ENCODE data around the gene FGF11.

Gene FGF11

DNA sequence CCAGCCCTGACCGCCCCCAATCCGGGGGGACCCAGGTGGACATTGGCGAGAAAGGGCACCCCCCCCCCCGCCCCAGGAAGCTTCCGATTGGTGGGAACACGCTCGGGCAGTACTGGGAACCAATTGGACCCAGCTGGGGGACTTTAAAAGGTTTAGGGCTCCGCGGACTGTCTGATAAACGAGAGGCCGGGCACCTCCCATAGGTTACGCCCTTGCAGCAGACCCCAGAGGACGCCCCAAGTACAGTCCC, 35.7 kb upstream of the FGF11 start:
- H3K36me3 ChIP-seq (ENCODE audit: control insufficient read depth, insufficient read depth, low read length, severe bottlenecking): peaks cover 2% of the 10 kb centered on the region
- H3K9ac ChIP-seq (ENCODE audit: low read length): peak overlapping the region; percentile 95
- DNase-seq (ENCODE audit: low read depth): no peak
- H3K4me3 ChIP-seq (ENCODE audit: low read length): peak overlapping the region; percentile 85
- no peaks in the 10 kb centered on the region for H3K9me3 ChIP-seq (ENCODE audit: control insufficient read depth, low read length)
- H3K27me3 ChIP-seq (replicated peaks; ENCODE audit: control insufficient read depth, insufficient read depth, low read length): no peaks in the 10 kb centered on the region
- peaks cover 13% of the 10 kb centered on the region for H3K4me1 ChIP-seq (ENCODE audit: control insufficient read depth, insufficient read depth, low read length)

DNA sequence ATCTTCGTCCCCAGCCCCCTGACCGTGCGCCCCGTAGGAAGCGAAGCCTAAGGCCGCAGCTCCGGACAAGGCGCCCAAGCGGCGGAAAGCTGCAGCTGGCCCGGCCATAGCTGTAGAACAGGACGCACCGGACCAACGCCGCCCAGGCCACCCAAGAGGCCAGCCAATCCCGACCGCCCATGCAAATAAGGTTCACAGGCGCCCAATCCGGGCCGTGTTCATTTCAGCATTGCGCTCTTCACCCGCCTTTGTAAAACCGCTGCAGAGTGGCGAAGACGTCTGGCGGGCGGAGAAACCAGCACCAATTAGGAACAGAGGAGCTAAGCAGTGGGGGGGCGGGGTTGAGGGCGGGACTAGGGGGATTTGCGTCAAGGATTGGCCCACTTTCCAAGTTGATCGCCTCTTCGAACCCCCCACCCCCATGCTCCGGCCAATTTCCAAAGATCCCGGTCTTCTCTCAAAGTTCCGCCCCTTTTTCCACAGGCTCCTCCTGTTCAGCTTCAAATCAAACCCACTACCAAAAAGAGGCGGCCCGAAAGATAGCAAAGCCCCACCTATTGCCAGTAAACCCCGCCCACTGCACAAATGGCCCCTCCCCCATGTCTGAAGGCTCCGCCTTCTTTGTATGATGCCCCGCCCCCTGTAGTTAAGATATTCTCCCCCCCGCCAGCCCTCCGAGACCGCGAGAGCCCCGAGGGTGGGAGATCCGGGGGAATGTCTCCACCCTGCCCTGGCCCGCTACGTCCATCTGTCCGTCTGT, 35.2 kb upstream of the FGF11 start, which contains the start of gene TMEM256:
TSS of gene TMEM256 (minus strand) at position 121 of the 760 bp plus-strand sequence. CDS start at position 108, 13 bp downstream.
- H3K36me3 ChIP-seq (ENCODE audit: control insufficient read depth, insufficient read depth, low read length, severe bottlenecking): peaks cover 7% of the 10 kb centered on the region
- no peaks in the 10 kb centered on the region for H3K9me3 ChIP-seq (ENCODE audit: control insufficient read depth, low read length)
- peak; percentile 100 for DNase-seq (ENCODE audit: low read depth)
- peak within 1 kb of the TSS; percentile 95 for H3K9ac ChIP-seq (ENCODE audit: low read length)
- H3K4me3 ChIP-seq (ENCODE audit: low read length): peak within 1 kb of the TSS; percentile 85
- peaks cover 13% of the 10 kb centered on the region for H3K4me1 ChIP-seq (ENCODE audit: control insufficient read depth, insufficient read depth, low read length)
- no peaks in the 10 kb centered on the region for H3K27me3 ChIP-seq (replicated peaks; ENCODE audit: control insufficient read depth, insufficient read depth, low read length)

DNA sequence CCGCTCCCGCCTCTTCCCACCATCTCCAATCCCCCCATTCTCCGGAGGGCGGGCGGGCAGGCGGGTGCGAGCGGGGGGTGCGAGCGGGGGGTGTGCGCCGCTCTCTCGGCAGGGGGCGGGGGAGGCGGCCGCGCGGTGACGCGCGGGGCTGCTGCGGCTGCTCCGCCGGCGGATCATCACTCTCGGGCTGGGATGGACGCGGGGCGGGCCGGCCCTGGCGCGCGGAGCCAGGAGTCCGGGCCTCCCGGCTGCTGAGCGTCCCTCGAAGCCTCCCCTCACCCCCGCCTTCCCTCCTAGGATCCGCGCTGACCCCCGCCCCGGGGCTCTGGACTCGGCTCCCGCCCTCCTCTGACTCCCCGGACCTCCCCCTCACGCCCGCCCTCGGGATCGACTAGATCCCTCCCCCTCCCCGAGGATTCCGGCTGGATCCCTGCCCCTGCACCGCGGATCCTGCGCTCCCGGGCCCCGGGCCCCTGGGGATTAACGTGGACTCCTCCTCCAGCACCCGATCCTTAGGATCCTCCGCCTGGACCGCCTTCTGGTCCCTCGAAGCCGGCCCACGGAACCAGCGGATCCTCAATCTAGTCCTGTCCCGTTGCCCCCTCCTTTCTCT, 34.5 kb upstream of the FGF11 start:
- DNase-seq (ENCODE audit: low read depth): no peak

DNA sequence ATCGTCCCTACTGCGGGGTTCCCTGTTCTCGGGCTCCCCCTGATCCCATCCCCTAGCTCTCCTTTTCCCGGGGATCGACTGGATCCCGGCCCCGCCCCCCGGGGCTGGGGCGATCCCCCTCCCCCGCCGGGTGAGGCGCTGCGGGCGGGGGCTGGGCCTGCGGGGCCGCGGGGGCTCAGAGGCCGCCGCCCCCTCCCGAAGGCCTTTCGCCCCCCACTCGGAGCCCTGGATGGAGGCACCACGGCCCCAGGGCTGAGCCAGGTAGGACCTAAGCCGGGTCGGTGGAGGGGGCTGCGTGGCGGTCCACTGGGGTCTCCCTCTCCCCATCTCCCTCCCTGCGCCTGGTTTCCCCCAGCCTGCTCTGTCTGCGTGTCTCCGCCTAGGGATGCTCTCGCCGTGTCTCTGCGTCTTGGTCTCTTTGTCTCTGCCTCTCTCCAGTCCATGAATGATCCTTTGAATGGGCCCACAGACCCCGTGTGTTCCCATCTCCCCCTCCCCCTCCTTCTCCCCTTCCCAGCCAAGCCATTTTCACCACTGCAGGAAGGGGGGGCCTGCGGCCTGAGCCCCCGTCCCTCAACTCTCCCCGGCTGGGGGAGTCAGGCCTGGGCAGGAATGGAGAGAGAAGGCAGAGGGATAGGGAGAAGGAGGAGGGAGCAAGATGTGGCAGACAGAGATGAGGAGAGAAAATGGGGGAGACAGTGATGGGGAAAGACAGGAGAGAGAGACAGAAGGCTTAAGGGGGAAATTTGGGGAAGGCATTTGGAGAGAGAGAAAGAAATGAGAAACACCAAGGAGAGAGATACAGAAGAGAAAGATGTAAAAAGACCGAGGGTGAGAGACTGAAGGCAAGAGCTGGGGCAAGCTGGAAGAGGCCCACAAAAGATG, 33.7 kb upstream of the FGF11 start:
- DNase-seq (ENCODE audit: low read depth): peak; percentile 49

More for the DNA sequence above, 34.5 kb upstream of the FGF11 start:
- Histone ChIP-seq H3K9ac (ENCODE audit: low read length) (peak overlapping the region; percentile 82), H3K4me1 (ENCODE audit: control insufficient read depth, insufficient read depth, low read length) (peaks cover 13% of the 10 kb centered on the region), H3K4me3 (ENCODE audit: low read length) (peak overlapping the region; percentile 84), H3K36me3 (ENCODE audit: control insufficient read depth, insufficient read depth, low read length, severe bottlenecking) (peaks cover 14% of the 10 kb centered on the region), H3K27me3 (replicated peaks; ENCODE audit: control insufficient read depth, insufficient read depth, low read length) (no peaks in the 10 kb centered on the region), H3K9me3 (ENCODE audit: control insufficient read depth, low read length) (no peaks in the 10 kb centered on the region)

DNA sequence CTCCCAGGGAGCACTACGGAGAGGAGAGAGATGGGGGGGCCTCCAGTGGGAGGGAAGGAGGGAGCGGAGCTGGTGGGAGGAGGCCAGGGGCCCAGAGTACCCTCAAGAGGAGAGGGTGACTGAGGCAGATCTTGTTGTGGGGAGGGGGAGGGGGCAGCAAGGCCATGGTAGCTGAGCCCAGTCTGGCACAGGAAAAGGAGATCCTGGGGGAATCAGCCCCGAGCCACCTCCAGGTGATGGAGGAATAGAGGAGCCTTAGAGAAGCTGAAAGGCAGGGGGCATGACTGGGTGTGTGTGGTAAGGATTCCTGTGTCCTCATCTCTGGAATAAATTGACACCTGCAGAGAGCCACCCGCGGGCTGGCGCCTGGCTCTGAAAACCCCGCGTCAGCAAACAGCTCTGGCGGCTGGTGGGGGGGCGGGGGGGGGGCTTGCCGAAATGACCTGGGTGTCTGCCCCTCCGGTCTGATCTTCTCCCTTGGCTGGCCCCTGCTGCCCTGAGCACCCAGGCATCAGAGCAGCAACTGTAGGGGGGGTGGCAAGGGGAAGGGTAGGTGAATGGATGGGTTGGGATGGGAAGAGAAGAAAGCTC, 33.0 kb upstream of the FGF11 start:
- Histone ChIP-seq H3K4me3 (ENCODE audit: low read length) (peak overlapping the region; percentile 84), H3K36me3 (ENCODE audit: control insufficient read depth, insufficient read depth, low read length, severe bottlenecking) (peaks cover 21% of the 10 kb centered on the region), H3K4me1 (ENCODE audit: control insufficient read depth, insufficient read depth, low read length) (peaks cover 13% of the 10 kb centered on the region), H3K9me3 (ENCODE audit: control insufficient read depth, low read length) (no peaks in the 10 kb centered on the region), H3K9ac (ENCODE audit: low read length) (peak overlapping the region; percentile 82), H3K27me3 (replicated peaks; ENCODE audit: control insufficient read depth, insufficient read depth, low read length) (no peaks in the 10 kb centered on the region)
- DNase-seq (ENCODE audit: low read depth): no peak

More for the DNA sequence above, 33.7 kb upstream of the FGF11 start:
- peaks cover 21% of the 10 kb centered on the region for H3K36me3 ChIP-seq (ENCODE audit: control insufficient read depth, insufficient read depth, low read length, severe bottlenecking)
- peak overlapping the region; percentile 82 for H3K9ac ChIP-seq (ENCODE audit: low read length)
- H3K27me3 ChIP-seq (replicated peaks; ENCODE audit: control insufficient read depth, insufficient read depth, low read length): no peaks in the 10 kb centered on the region
- peak overlapping the region; percentile 84 for H3K4me3 ChIP-seq (ENCODE audit: low read length)
- H3K9me3 ChIP-seq (ENCODE audit: control insufficient read depth, low read length): no peaks in the 10 kb centered on the region
- peaks cover 13% of the 10 kb centered on the region for H3K4me1 ChIP-seq (ENCODE audit: control insufficient read depth, insufficient read depth, low read length)

DNA sequence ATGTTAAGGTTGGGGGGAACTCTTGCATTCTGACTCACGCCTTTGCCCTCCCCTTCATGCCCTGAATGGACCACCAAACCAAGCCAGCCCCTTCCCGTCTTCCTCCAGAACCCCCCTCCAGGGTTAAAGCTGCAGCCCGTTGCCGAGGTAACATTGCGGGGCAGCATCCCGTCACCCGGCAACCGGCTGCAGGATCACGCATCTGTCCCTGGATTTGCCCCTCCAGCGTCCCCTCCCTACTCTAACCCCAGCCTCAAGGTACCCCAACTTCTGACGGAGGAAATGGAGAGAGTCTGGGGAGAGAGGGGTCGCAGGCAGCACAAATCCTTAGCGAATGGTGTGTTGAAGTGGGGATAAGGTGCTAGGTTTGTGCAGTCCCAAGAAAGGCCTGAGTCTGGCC, 32.2 kb upstream of the FGF11 start:
- no peak for DNase-seq (ENCODE audit: low read depth)
- Histone ChIP-seq H3K27me3 (replicated peaks; ENCODE audit: control insufficient read depth, insufficient read depth, low read length) (no peaks in the 10 kb centered on the region), H3K36me3 (ENCODE audit: control insufficient read depth, insufficient read depth, low read length, severe bottlenecking) (peaks cover 21% of the 10 kb centered on the region), H3K4me3 (ENCODE audit: low read length) (no peak overlapping the region), H3K9me3 (ENCODE audit: control insufficient read depth, low read length) (no peaks in the 10 kb centered on the region), H3K9ac (ENCODE audit: low read length) (no peak overlapping the region), H3K4me1 (ENCODE audit: control insufficient read depth, insufficient read depth, low read length) (peaks cover 15% of the 10 kb centered on the region)

DNA sequence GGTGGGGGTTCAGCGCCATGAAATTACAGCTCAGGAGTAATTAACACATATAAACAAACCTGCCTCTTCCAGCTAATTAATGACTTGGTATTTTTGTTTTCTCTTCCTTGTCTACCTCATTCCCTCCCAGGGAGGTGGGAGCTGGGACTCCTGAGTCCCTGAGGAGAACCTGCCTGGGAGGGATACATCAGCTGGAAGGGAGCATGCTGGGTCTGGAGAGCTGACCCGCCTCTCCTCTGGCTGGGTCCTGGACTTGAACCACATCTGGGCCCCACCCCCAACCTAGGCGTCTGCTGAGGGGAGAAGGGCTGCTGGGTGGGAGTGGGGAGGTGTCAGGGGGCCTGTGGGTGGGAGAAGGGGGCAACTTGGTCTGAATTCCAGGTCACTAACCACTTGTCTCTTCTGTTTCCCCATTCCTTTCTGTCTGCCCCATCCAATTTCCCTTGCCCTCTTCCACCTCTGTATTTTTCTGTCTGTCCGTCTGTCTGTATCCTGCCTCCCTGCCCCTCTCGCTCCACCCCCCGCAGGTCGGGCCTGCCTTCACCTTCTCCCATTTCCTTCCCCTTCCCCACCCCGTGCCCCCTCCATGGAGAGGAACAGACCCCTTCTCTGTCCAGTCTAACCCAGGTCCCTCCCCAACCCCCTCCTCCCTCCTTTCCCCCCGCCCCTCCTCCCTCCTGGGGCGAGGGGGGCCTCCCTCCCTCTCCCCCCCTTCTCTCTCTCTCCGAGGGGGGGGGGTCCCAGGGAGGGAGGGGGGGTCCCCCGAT, 31.6 kb upstream of the FGF11 start, which contains the start of gene NLGN2:
TSS of gene NLGN2 (plus strand) at position 361 of the 767 bp plus-strand sequence. CDS start 411 bp downstream, outside the sequence.
- DNase-seq (ENCODE audit: low read depth): no peak

DNA sequence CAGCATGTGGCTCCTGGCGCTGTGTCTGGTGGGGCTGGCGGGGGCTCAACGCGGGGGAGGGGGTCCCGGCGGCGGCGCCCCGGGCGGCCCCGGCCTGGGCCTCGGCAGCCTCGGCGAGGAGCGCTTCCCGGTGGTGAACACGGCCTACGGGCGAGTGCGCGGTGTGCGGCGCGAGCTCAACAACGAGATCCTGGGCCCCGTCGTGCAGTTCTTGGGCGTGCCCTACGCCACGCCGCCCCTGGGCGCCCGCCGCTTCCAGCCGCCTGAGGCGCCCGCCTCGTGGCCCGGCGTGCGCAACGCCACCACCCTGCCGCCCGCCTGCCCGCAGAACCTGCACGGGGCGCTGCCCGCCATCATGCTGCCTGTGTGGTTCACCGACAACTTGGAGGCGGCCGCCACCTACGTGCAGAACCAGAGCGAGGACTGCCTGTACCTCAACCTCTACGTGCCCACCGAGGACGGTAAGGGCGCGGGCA, 31.0 kb upstream of the FGF11 start:
- Histone ChIP-seq H3K36me3 (ENCODE audit: control insufficient read depth, insufficient read depth, low read length, severe bottlenecking) (peaks cover 21% of the 10 kb centered on the region), H3K9me3 (ENCODE audit: control insufficient read depth, low read length) (no peaks in the 10 kb centered on the region), H3K9ac (ENCODE audit: low read length) (no peak overlapping the region), H3K27me3 (replicated peaks; ENCODE audit: control insufficient read depth, insufficient read depth, low read length) (no peaks in the 10 kb centered on the region), H3K4me3 (ENCODE audit: low read length) (no peak overlapping the region), H3K4me1 (ENCODE audit: control insufficient read depth, insufficient read depth, low read length) (peaks cover 20% of the 10 kb centered on the region)
- DNase-seq (ENCODE audit: low read depth): no peak

More for the DNA sequence above, 31.6 kb upstream of the FGF11 start, which contains the start of gene NLGN2:
- no peak within 1 kb of the TSS for H3K4me3 ChIP-seq (ENCODE audit: low read length)
- H3K9ac ChIP-seq (ENCODE audit: low read length): no peak within 1 kb of the TSS
- peaks cover 20% of the 10 kb centered on the region for H3K4me1 ChIP-seq (ENCODE audit: control insufficient read depth, insufficient read depth, low read length)
- H3K36me3 ChIP-seq (ENCODE audit: control insufficient read depth, insufficient read depth, low read length, severe bottlenecking): peaks cover 21% of the 10 kb centered on the region
- H3K27me3 ChIP-seq (replicated peaks; ENCODE audit: control insufficient read depth, insufficient read depth, low read length): no peaks in the 10 kb centered on the region
- no peaks in the 10 kb centered on the region for H3K9me3 ChIP-seq (ENCODE audit: control insufficient read depth, low read length)

DNA sequence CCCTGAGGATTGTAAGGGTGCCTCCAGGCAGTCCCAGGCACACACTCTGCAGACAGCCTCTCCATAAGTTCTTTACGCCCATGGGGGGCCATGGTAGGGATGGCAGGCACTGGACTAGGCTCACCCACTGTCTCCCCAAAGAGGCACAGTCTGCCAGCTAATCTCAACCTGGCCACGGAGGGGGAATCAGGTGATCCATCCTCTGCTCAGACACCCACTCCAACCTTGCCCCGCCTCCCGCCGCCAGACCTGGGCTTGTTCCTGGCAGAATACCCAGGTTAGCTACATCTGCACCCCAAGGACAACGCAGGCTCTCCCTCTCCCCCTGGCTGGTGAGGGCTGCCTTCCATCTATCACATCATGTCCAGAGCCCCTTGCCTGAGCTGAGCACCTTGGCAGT, 30.4 kb upstream of the FGF11 start:
- no peaks in the 10 kb centered on the region for H3K9me3 ChIP-seq (ENCODE audit: control insufficient read depth, low read length)
- H3K4me1 ChIP-seq (ENCODE audit: control insufficient read depth, insufficient read depth, low read length): peaks cover 25% of the 10 kb centered on the region
- no peak overlapping the region for H3K4me3 ChIP-seq (ENCODE audit: low read length)
- H3K27me3 ChIP-seq (replicated peaks; ENCODE audit: control insufficient read depth, insufficient read depth, low read length): no peaks in the 10 kb centered on the region
- H3K9ac ChIP-seq (ENCODE audit: low read length): no peak overlapping the region
- peaks cover 21% of the 10 kb centered on the region for H3K36me3 ChIP-seq (ENCODE audit: control insufficient read depth, insufficient read depth, low read length, severe bottlenecking)
- no peak for DNase-seq (ENCODE audit: low read depth)

DNA sequence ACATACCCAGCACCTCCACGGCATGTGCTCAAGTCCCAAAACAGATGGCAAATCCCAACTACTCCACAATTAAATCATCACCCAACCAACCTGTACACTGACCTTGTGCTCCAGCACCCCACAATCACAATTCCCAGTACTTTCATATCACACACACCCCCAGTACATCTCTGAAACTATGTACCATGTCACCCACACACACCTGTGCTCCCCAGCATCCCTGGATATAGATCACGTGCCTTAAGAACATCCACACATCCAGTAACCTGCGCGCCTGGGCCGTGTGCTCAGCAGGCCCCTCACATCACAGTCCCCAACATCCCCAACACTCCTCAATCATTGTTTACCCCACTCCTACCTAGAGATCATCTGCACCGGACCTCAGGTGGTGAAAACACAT, 29.6 kb upstream of the FGF11 start:
- H3K4me1 ChIP-seq (ENCODE audit: control insufficient read depth, insufficient read depth, low read length): peaks cover 26% of the 10 kb centered on the region
- H3K36me3 ChIP-seq (ENCODE audit: control insufficient read depth, insufficient read depth, low read length, severe bottlenecking): peaks cover 21% of the 10 kb centered on the region

More for the DNA sequence above, 29.6 kb upstream of the FGF11 start:
- H3K4me3 ChIP-seq (ENCODE audit: low read length): no peak overlapping the region
- DNase-seq (ENCODE audit: low read depth): no peak
- H3K9ac ChIP-seq (ENCODE audit: low read length): no peak overlapping the region
- H3K27me3 ChIP-seq (replicated peaks; ENCODE audit: control insufficient read depth, insufficient read depth, low read length): no peaks in the 10 kb centered on the region
- H3K9me3 ChIP-seq (ENCODE audit: control insufficient read depth, low read length): no peaks in the 10 kb centered on the region
